ENCODE data around the gene ATG2A. TPM values are rescaled to one million over a fixed set of nuclear protein-coding genes. Genes with fewer than 3 reads are reported as not detected.

The ATG2A gene
- total and polyA plus RNA-seq, 9 of the 15 experiments (the other 6 are each of a cell fraction or from before 2014, with no cell fraction given) = 0.25 to 45.9 (median 5.2) TPM

GRCh38 chr11:64878494-64879243 lies 38.3 kb downstream of the ATG2A start, which contains the start of gene EHD1 (continued):
- TF ChIP-seq, protein P1, sequence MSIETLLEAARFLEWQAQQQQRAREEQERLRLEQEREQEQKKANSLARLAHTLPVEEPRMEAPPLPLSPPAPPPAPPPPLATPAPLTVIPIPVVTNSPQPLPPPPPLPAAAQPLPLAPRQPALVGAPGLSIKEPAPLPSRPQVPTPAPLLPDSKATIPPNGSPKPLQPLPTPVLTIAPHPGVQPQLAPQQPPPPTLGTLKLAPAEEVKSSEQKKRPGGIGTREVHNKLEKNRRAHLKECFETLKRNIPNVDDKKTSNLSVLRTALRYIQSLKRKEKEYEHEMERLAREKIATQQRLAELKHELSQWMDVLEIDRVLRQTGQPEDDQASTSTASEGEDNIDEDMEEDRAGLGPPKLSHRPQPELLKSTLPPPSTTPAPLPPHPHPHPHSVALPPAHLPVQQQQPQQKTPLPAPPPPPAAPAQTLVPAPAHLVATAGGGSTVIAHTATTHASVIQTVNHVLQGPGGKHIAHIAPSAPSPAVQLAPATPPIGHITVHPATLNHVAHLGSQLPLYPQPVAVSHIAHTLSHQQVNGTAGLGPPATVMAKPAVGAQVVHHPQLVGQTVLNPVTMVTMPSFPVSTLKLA (conservative IDR thresholded peaks at IDR 0.05) = peak; percentile 97 to 98
- TF ChIP-seq ZFX (CRISPR knock-in tag; IDR thresholded peaks at IDR 0.05) (peak; percentile 81), POLR2H (tag; IDR thresholded peaks at IDR 0.05; ENCODE audit: low read depth) (peak; percentile 88), TCF7 (IDR thresholded peaks at IDR 0.05; ENCODE audit: borderline replicate concordance) (no peak), GABPB1 (CRISPR knock-in tag; IDR thresholded peaks at IDR 0.05) (peak; percentile 80), HNRNPH1 (optimal IDR thresholded peaks at IDR 0.05; ENCODE audit: low read depth, low read length) (no peak), NFE2 (IDR thresholded peaks at IDR 0.05; ENCODE audit: low read depth) (no peak; the same call in 1 of the 2 replicates), SMARCB1 (IDR thresholded peaks at IDR 0.05; ENCODE audit: insufficient read length, low read depth) (no peak), MTF1 (CRISPR knock-in tag; IDR thresholded peaks at IDR 0.05; ENCODE audit: borderline replicate concordance) (no peak), HDAC3 (IDR thresholded peaks at IDR 0.05; ENCODE audit: borderline replicate concordance, partially characterized antibody) (no peak), MEIS2 (IDR thresholded peaks at IDR 0.05; ENCODE audit: partially characterized antibody) (peak; percentile 78), TAF9B (IDR thresholded peaks at IDR 0.05; ENCODE audit: partially characterized antibody) (no peak), KDM2B (CRISPR knock-in tag; IDR thresholded peaks at IDR 0.05) (peak; percentile 73; the same call in 1 of the 2 replicates), DMBX1 (CRISPR knock-in tag; IDR thresholded peaks at IDR 0.05; ENCODE audit: borderline replicate concordance) (no peak), STAT5B (CRISPR knock-in tag; IDR thresholded peaks at IDR 0.05) (no peak), ZNF764 (CRISPR knock-in tag; IDR thresholded peaks at IDR 0.05; ENCODE audit: low read depth) (no peak)
- TF ChIP-seq, protein P2, sequence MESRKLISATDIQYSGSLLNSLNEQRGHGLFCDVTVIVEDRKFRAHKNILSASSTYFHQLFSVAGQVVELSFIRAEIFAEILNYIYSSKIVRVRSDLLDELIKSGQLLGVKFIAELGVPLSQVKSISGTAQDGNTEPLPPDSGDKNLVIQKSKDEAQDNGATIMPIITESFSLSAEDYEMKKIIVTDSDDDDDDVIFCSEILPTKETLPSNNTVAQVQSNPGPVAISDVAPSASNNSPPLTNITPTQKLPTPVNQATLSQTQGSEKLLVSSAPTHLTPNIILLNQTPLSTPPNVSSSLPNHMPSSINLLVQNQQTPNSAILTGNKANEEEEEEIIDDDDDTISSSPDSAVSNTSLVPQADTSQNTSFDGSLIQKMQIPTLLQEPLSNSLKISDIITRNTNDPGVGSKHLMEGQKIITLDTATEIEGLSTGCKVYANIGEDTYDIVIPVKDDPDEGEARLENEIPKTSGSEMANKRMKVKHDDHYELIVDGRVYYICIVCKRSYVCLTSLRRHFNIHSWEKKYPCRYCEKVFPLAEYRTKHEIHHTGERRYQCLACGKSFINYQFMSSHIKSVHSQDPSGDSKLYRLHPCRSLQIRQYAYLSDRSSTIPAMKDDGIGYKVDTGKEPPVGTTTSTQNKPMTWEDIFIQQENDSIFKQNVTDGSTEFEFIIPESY (CRISPR knock-in tag; IDR thresholded peaks at IDR 0.05) = peak; percentile 57; the same call in 1 of the 2 replicates
- TF ChIP-seq, protein P3, sequence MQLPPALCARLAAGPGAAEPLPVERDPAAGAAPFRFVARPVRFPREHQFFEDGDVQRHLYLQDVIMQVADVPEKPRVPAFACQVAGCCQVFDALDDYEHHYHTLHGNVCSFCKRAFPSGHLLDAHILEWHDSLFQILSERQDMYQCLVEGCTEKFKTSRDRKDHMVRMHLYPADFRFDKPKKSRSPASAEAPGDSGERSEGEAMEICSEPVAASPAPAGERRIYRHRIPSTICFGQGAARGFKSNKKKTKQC (CRISPR knock-in tag; IDR thresholded peaks at IDR 0.05) = peak; percentile 44; the same call in 1 of the 2 replicates
- TF ChIP-seq, protein P4, sequence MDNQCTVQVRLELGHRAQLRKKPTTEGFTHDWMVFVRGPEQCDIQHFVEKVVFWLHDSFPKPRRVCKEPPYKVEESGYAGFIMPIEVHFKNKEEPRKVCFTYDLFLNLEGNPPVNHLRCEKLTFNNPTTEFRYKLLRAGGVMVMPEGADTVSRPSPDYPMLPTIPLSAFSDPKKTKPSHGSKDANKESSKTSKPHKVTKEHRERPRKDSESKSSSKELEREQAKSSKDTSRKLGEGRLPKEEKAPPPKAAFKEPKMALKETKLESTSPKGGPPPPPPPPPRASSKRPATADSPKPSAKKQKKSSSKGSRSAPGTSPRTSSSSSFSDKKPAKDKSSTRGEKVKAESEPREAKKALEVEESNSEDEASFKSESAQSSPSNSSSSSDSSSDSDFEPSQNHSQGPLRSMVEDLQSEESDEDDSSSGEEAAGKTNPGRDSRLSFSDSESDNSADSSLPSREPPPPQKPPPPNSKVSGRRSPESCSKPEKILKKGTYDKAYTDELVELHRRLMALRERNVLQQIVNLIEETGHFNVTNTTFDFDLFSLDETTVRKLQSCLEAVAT (IDR thresholded peaks at IDR 0.05) = peak; percentile 66 to 80; a peak in 1 of 4 replicates
- TF ChIP-seq, protein P5, sequence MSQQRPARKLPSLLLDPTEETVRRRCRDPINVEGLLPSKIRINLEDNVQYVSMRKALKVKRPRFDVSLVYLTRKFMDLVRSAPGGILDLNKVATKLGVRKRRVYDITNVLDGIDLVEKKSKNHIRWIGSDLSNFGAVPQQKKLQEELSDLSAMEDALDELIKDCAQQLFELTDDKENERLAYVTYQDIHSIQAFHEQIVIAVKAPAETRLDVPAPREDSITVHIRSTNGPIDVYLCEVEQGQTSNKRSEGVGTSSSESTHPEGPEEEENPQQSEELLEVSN (IDR thresholded peaks at IDR 0.05; ENCODE audit: borderline replicate concordance in 1 of 2, extremely low read depth in 1 of 2, insufficient read depth in 1 of 2, insufficient read length in 1 of 2, low read depth in 1 of 2, low read length in 1 of 2, poor library complexity in 1 of 2, severe bottlenecking in 1 of 2) = peak; percentile 21 to 53

Data from K562 (cell line).